Mesendoderm (in vitro differentiated cells): Measurements from ENCODE around the gene ESRRG.

ENCODE experiments used
- DNase-seq: peaks from one replicate; pipeline ENCODE4 v3.0.0; 2013
- H2AK5ac ChIP-seq: 2 replicates; pipeline ENCODE4 v1.6.1; 2013; ENCODE audit warnings: low read length, inconsistent platforms
- H2BK120ac ChIP-seq: 2 replicates; pipeline ENCODE4 v1.6.1; 2013; ENCODE audit warnings: low read depth, mild to moderate bottlenecking, low read length, moderate library complexity, mixed read lengths
- H2BK15ac ChIP-seq: replicated peaks from 2 replicates; pipeline ENCODE4 v1.6.1; 2013; ENCODE audit warnings: low read depth, mild to moderate bottlenecking, moderate library complexity
- H2BK5ac ChIP-seq: 2 replicates; pipeline ENCODE4 v1.6.1; 2013; ENCODE audit warnings: low read length, inconsistent platforms
- H3K18ac ChIP-seq: 2 replicates; pipeline ENCODE4 v1.6.1; 2013; ENCODE audit warnings: mild to moderate bottlenecking, low read length, mixed read lengths
- H3K23ac ChIP-seq: one replicate; pipeline ENCODE4 v1.6.1; 2013; ENCODE audit warnings: low read length
- H3K27ac ChIP-seq: 2 replicates; pipeline ENCODE4 v1.5.1; 2013; ENCODE audit warnings: low read depth, mild to moderate bottlenecking, inconsistent platforms, low read length, moderate library complexity
- H3K27me3 ChIP-seq: 2 replicates; pipeline ENCODE4 v1.6.1; 2013; ENCODE audit warnings: low read length, control low read depth, mild to moderate bottlenecking, inconsistent platforms; ENCODE audit not compliant: insufficient read depth, poor library complexity
- H3K36me3 ChIP-seq: 2 replicates; pipeline ENCODE4 v1.6.1; 2013; ENCODE audit warnings: low read length, inconsistent platforms; ENCODE audit not compliant: control insufficient read depth, insufficient read depth
- H3K4ac ChIP-seq: one replicate; pipeline ENCODE4 v1.6.1; 2013; ENCODE audit warnings: low read depth, mild to moderate bottlenecking, low read length, moderate library complexity
- H3K4me1 ChIP-seq: 2 replicates; pipeline ENCODE4 v1.6.1; 2013; ENCODE audit warnings: low read depth, low read length, inconsistent platforms; ENCODE audit not compliant: control insufficient read depth
- H3K4me2 ChIP-seq: 2 replicates; pipeline ENCODE4 v1.6.1; 2013; ENCODE audit warnings: low read length
- H3K4me3 ChIP-seq: 2 replicates; pipeline ENCODE4 v1.5.1; 2013; ENCODE audit warnings: mild to moderate bottlenecking, low read length
- H3K56ac ChIP-seq: one replicate; pipeline ENCODE4 v1.6.1; 2013; ENCODE audit warnings: low read length
- H3K79me1 ChIP-seq: 2 replicates; pipeline ENCODE4 v1.6.1; 2013; ENCODE audit warnings: low read length, inconsistent platforms
- H3K79me2 ChIP-seq: 2 replicates; pipeline ENCODE4 v1.6.1; 2013; ENCODE audit warnings: mild to moderate bottlenecking, low read length; ENCODE audit not compliant: control insufficient read depth, insufficient read depth
- H3K9ac ChIP-seq: 2 replicates; pipeline ENCODE4 v1.6.1; 2013; ENCODE audit warnings: low read length, inconsistent platforms
- H4K5ac ChIP-seq: one replicate; pipeline ENCODE4 v1.6.1; 2013; ENCODE audit warnings: low read length
- H4K8ac ChIP-seq: one replicate; pipeline ENCODE4 v1.6.1; 2013; ENCODE audit warnings: low read depth, mild to moderate bottlenecking, control low read depth, low read length, moderate library complexity
- WGBS: extraction: QIAGEN DNeasy Blood & Tissue Kit; methylation state at CpG from one replicate; pipeline ENCODE4 v1.1.7; 2013; ENCODE audit warnings: low lambda C conversion rate, missing lambda C conversion rate; ENCODE audit not compliant: insufficient coverage; ENCODE audit errors: extremely low coverage; 5-methylcytosine and 5-hydroxymethylcytosine counted together

Gene ESRRG

DNA sequence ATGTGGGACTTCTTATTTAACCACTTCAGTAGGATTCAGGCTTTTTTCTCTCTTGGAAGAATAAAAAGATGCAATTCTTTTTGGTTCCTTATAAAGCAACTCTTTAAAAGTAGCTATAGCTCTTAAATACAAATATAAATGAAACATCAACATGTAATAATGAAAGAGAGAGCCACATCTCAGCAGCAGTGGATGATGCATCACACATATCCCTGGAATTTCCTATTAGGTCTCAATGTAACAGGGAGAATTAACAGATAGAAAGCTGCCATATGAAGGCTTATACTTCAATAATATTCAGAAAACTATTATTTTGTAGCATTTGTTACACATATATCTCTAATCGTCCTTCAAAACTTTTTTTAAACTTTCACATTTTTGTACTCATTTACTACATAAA, 181.0 kb downstream of the ESRRG start:
- H3K4me1 ChIP-seq, result no peaks in the 10 kb centered on the region
- no peaks in the 10 kb centered on the region for H3K79me2 ChIP-seq
- H2AK5ac ChIP-seq, result no peak overlapping the region
- H3K18ac ChIP-seq, result no peak overlapping the region
- H3K27me3 ChIP-seq, result no peaks in the 10 kb centered on the region
- WGBS, result 100% methylated on average over 1 of the region's 1 CpG
- DNase-seq, result no peak
- no peak overlapping the region for H2BK5ac ChIP-seq
- no peak overlapping the region for H3K56ac ChIP-seq
- no peak overlapping the region for H2BK120ac ChIP-seq
- no peak overlapping the region for H3K4me2 ChIP-seq
- H2BK15ac ChIP-seq, result no peak overlapping the region
- H3K27ac ChIP-seq, result no peak overlapping the region
- H3K36me3 ChIP-seq, result no peaks in the 10 kb centered on the region
- H3K4ac ChIP-seq, result no peak overlapping the region
- H4K8ac ChIP-seq, result no peak overlapping the region
- no peak overlapping the region for H3K9ac ChIP-seq
- no peak overlapping the region for H3K4me3 ChIP-seq
- H3K79me1 ChIP-seq, result no peaks in the 10 kb centered on the region
- no peak overlapping the region for H4K5ac ChIP-seq
- no peak overlapping the region for H3K23ac ChIP-seq

DNA sequence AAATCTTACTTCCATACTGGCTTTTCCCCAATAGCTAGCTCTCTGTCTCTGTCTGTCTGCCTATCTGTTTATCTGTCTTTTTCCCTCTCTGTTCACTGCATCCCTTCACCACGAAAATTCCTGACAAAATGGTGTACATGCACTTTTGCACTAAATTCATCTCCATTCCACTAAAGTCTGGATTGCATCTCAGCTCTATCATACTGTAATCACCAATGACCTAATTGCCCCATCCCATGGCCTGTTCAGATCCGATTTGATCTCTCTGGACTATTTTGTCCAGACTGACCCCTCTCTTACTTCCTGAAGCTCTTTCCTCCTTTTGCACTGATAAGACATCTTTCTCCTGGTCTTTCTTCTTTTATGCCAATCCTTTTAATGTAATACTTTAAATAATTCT, 187.5 kb downstream of the ESRRG start:
- Histone ChIP-seq H2BK120ac (no peak overlapping the region), H4K8ac (no peak overlapping the region), H3K79me2 (no peaks in the 10 kb centered on the region), H3K18ac (no peak overlapping the region), H3K4me3 (no peak overlapping the region), H2AK5ac (no peak overlapping the region), H3K27ac (no peak overlapping the region), H3K4ac (no peak overlapping the region), H2BK15ac (no peak overlapping the region), H3K4me1 (no peaks in the 10 kb centered on the region), H3K27me3 (no peaks in the 10 kb centered on the region), H3K56ac (no peak overlapping the region), H3K9ac (no peak overlapping the region), H3K23ac (no peak overlapping the region), H3K4me2 (no peak overlapping the region), H4K5ac (no peak overlapping the region), H3K79me1 (no peaks in the 10 kb centered on the region), H2BK5ac (no peak overlapping the region), H3K36me3 (no peaks in the 10 kb centered on the region)
- WGBS, result no CpG with 5 or more reads among the region's 2 CpGs
- no peak for DNase-seq

DNA sequence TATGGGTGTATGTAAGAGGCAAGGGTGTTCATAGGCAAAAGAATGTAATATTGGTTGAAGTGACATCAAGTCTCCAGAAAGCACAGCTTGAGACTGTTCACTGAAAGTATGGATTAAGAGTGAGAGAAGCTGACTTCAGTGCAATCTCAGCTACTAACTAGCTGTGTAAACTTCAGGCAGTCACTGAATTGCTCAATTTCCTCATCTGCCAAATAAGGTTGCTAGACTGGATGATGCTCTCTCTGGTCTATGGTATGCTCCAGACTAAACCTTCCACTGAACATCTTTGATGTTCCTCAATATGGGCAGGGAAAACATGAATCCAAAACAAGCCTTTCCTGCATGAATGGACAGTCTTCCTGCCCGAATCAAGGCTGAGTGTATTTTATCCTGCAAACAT, 188.2 kb downstream of the ESRRG start:
- H4K5ac ChIP-seq, result no peak overlapping the region
- no peaks in the 10 kb centered on the region for H3K4me1 ChIP-seq
- H3K9ac ChIP-seq, result no peak overlapping the region
- H3K79me2 ChIP-seq, result no peaks in the 10 kb centered on the region
- no peak overlapping the region for H3K27ac ChIP-seq
- H3K18ac ChIP-seq, result no peak overlapping the region
- no peak overlapping the region for H2AK5ac ChIP-seq
- H3K4me2 ChIP-seq, result no peak overlapping the region
- H3K4me3 ChIP-seq, result no peak overlapping the region
- no peaks in the 10 kb centered on the region for H3K36me3 ChIP-seq
- no peaks in the 10 kb centered on the region for H3K79me1 ChIP-seq
- WGBS, result no CpG with 5 or more reads among the region's 1 CpG
- H4K8ac ChIP-seq, result no peak overlapping the region
- H2BK15ac ChIP-seq, result no peak overlapping the region
- H3K56ac ChIP-seq, result no peak overlapping the region
- H2BK5ac ChIP-seq, result no peak overlapping the region
- no peak overlapping the region for H2BK120ac ChIP-seq
- no peak overlapping the region for H3K23ac ChIP-seq
- no peak for DNase-seq
- H3K4ac ChIP-seq, result no peak overlapping the region
- H3K27me3 ChIP-seq, result no peaks in the 10 kb centered on the region

DNA sequence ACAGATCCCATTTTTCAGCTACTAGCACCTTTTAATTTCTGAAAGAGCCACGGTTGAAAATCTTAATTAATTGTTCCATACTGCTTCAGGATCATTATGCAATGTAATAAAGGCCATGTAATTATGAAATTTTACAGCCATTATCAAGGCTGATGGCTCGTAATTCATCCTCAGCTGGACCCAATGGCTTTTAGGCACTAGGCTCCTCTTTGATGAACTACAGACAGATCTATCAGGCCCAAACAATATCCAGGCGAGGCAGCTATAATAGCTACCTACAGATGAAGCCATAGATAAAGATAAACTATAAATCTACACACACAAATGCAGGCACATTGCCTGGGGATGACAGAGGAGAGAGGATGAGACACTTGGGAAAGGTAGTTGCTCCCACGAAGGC, 189.5 kb downstream of the ESRRG start:
- Histone ChIP-seq H4K8ac (no peak overlapping the region), H3K18ac (no peak overlapping the region), H3K4ac (no peak overlapping the region), H3K79me2 (no peaks in the 10 kb centered on the region), H3K36me3 (no peaks in the 10 kb centered on the region), H3K27me3 (no peaks in the 10 kb centered on the region), H3K4me1 (no peaks in the 10 kb centered on the region), H2AK5ac (no peak overlapping the region), H3K9ac (no peak overlapping the region), H3K23ac (no peak overlapping the region), H3K56ac (no peak overlapping the region), H2BK120ac (no peak overlapping the region), H4K5ac (no peak overlapping the region), H3K27ac (no peak overlapping the region), H2BK5ac (no peak overlapping the region), H3K79me1 (no peaks in the 10 kb centered on the region), H2BK15ac (no peak overlapping the region), H3K4me3 (no peak overlapping the region), H3K4me2 (no peak overlapping the region)
- no peak for DNase-seq
- no CpG with 5 or more reads among the region's 4 CpGs for WGBS

DNA sequence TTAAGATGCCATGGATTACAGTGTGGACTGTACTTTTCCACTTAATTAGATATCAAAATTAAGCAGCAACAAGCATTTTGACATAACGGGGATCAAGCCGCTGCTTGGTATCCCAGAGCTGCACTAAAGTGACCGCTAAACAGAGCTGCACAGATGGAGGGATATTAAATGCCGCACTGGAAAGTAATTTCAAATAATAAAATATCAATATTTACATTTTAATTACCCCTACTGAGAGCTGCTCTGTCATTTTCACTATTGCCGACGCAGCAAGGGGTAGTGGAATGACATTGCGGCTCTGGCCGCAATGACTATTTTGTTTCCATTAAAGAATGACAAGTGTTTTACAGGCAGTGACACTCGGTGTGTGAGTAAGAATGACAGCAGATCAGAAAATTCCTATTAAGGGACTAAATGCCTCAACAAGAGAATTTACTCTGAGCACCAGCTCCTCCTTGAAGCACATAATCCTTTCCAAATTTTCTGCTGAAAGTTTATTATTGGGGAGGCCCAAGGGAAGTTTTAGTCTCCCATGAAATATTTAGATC, 190.9 kb downstream of the ESRRG start:
- Histone ChIP-seq H3K4me2 (no peak overlapping the region), H3K23ac (no peak overlapping the region), H4K5ac (no peak overlapping the region), H3K9ac (no peak overlapping the region), H3K79me1 (no peaks in the 10 kb centered on the region), H3K4me1 (no peaks in the 10 kb centered on the region), H3K27ac (no peak overlapping the region), H3K27me3 (no peaks in the 10 kb centered on the region), H2BK15ac (no peak overlapping the region), H4K8ac (no peak overlapping the region), H2BK5ac (no peak overlapping the region), H2BK120ac (no peak overlapping the region), H3K18ac (no peak overlapping the region), H3K36me3 (no peaks in the 10 kb centered on the region), H3K4me3 (no peak overlapping the region), H3K56ac (no peak overlapping the region), H3K79me2 (no peaks in the 10 kb centered on the region), H3K4ac (no peak overlapping the region), H2AK5ac (no peak overlapping the region)
- no CpG with 5 or more reads among the region's 9 CpGs for WGBS
- DNase-seq, result no peak
